Activated naive CD8-positive, alpha-beta T cell treated with anti-CD3 and anti-CD28 coated beads for 36 hours (primary cell): Measurements from ENCODE around the gene HDLBP. TPM values are rescaled to one million over a fixed set of nuclear protein-coding genes. Genes with fewer than 3 reads are reported as not detected.
"Not testable (repeated sequence)": the region's sequence is repeated elsewhere in the genome, so short reads cannot be mapped to it uniquely, and the experiment has no call there.

ENCODE experiments used
- DNase-seq: peaks from one replicate; pipeline ENCODE4 v3.0.0; 2021
- H3K27ac Mint-ChIP-seq: one replicate; pipeline ENCODE4 v1.8.0; 2022; ENCODE audit warnings: mild to moderate bottlenecking, moderate library complexity, mixed read lengths
- H3K27me3 Mint-ChIP-seq: one replicate; pipeline ENCODE4 v1.8.0; 2022; ENCODE audit warnings: mild to moderate bottlenecking, mixed read lengths
- H3K36me3 Mint-ChIP-seq: one replicate; pipeline ENCODE4 v1.8.0; 2021; ENCODE audit warnings: mild to moderate bottlenecking, mixed read lengths
- H3K4me1 Mint-ChIP-seq: one replicate; pipeline ENCODE4 v1.8.0; 2021; ENCODE audit warnings: mixed read lengths
- H3K4me3 Mint-ChIP-seq: one replicate; pipeline ENCODE4 v1.8.0; 2022; ENCODE audit warnings: mild to moderate bottlenecking, moderate library complexity, mixed read lengths
- H3K9me3 Mint-ChIP-seq: one replicate; pipeline ENCODE4 v1.8.0; 2022; ENCODE audit warnings: mixed read lengths
- total RNA-seq, 2 experiments: library from RNA; stranded (reverse); gene quantifications; one replicate each; pipeline ENCODE4 v1.2.3, GENCODE V29; 2021

Gene HDLBP
- total RNA-seq, 2 experiments from 2014 or later: 272 to 286 TPM

DNA sequence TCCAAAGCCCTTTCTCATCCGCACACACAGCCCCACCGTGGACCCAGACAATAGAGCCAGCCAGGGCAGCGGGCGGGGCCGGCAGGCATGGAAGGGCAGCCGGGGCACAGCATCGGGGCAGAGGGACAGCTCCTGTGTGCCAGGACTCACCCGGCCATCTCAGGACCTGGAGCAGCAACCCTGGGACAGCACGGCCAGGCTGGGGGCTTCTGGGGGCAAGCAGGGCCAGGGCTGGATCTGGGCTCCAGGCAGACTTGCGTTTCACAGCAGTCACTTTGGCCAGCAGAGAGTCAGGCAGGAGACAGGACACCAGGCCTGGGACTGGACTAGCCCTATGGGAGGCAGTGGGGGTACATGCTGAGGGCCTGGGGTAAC, 111.5 kb downstream of the HDLBP start:
- Mint-ChIP-seq H3K9me3 (no peaks in the 10 kb centered on the region), H3K36me3 (no peaks in the 10 kb centered on the region), H3K4me3 (no peak overlapping the region)

DNA sequence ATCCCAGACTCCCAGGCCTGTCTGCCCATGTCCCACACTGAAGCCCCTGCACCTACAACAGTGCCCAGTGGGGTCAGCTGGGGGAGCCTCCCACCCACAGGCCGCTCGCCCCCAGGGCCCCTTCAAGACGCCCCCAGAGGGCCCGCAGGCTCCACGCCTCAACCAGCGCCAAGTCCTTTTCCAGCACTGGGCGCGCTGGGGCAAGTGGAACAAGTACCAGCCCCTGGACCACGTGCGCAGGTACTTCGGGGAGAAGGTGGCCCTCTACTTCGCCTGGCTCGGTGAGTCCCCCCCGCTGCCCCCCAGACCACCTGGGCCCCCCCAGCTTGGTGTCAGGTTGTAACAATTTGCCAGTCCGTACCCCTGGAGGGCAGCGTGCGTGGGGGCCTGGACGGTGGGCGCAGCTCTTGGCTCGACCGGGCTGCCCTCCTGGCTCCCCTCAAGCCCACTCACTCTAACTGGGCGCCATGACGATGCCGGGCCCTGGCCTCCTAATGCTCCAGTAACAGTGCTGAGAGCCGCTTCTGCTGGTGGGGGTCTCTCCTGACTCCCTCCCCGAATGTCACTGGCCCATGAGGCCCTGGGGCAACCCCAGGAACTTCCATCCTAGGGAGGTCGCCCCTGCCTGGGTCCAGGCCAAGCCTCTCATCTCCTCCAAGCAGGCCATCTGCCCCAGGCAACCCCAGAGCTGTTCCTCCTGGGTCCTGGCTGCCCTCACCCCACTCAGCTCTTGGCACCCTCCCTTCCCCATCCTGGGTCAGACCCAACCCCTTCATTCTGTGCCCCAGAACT, 112.1 kb downstream of the HDLBP start:
- no peaks in the 10 kb centered on the region for H3K9me3 Mint-ChIP-seq
- no peak for DNase-seq
- no peaks in the 10 kb centered on the region for H3K27me3 Mint-ChIP-seq
- no peak overlapping the region for H3K4me3 Mint-ChIP-seq
- no peaks in the 10 kb centered on the region for H3K36me3 Mint-ChIP-seq
- H3K4me1 Mint-ChIP-seq: no peaks in the 10 kb centered on the region
- H3K27ac Mint-ChIP-seq: no peak overlapping the region

More for the DNA sequence above, 111.5 kb downstream of the HDLBP start:
- DNase-seq: no peak
- no peaks in the 10 kb centered on the region for H3K4me1 Mint-ChIP-seq
- H3K27me3 Mint-ChIP-seq: no peaks in the 10 kb centered on the region
- H3K27ac Mint-ChIP-seq: no peak overlapping the region

DNA sequence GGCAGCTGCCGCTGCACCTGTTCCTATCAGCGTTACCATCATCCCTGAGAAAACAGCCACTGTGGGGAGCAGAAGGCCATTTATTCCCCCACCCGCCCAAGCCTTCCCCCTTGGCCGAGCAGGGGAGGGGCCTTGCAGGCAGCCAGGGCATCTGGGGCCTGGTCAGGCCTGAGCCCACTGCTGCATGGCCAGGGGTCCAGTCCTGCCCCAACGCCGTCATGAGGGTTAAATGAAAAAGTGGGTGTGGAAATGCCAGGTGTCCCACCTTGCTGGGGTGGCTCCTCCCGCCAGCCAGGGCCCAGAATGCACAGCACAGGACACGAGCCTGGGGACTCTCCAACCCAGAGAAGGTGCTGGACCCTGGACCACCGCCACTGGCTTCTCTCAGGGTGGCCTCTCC, 112.8 kb downstream of the HDLBP start:
- no peaks in the 10 kb centered on the region for H3K9me3 Mint-ChIP-seq
- H3K27me3 Mint-ChIP-seq: no peaks in the 10 kb centered on the region
- no peak overlapping the region for H3K27ac Mint-ChIP-seq
- no peak for DNase-seq
- H3K36me3 Mint-ChIP-seq: no peaks in the 10 kb centered on the region
- no peak overlapping the region for H3K4me3 Mint-ChIP-seq
- no peaks in the 10 kb centered on the region for H3K4me1 Mint-ChIP-seq

DNA sequence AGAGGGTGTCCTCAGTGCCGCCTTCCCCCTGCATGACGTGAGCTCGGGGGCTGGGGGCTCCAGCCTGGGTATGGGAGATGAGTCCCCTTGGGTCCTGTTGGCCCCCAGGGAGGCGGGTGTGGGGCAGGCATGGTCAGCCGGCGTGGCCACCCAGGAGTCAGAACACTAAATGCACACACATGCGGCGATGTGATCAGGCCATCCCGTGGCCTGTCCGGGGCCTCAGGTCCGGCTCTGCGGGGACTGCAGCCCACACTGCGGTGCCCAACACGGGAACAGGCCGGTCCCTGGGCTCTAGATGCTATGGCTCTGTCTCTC, 113.2 kb downstream of the HDLBP start:
- no peaks in the 10 kb centered on the region for H3K36me3 Mint-ChIP-seq
- H3K27me3 Mint-ChIP-seq: no peaks in the 10 kb centered on the region
- no peak overlapping the region for H3K27ac Mint-ChIP-seq
- no peak overlapping the region for H3K4me3 Mint-ChIP-seq
- no peaks in the 10 kb centered on the region for H3K9me3 Mint-ChIP-seq
- DNase-seq: no peak
- no peaks in the 10 kb centered on the region for H3K4me1 Mint-ChIP-seq

DNA sequence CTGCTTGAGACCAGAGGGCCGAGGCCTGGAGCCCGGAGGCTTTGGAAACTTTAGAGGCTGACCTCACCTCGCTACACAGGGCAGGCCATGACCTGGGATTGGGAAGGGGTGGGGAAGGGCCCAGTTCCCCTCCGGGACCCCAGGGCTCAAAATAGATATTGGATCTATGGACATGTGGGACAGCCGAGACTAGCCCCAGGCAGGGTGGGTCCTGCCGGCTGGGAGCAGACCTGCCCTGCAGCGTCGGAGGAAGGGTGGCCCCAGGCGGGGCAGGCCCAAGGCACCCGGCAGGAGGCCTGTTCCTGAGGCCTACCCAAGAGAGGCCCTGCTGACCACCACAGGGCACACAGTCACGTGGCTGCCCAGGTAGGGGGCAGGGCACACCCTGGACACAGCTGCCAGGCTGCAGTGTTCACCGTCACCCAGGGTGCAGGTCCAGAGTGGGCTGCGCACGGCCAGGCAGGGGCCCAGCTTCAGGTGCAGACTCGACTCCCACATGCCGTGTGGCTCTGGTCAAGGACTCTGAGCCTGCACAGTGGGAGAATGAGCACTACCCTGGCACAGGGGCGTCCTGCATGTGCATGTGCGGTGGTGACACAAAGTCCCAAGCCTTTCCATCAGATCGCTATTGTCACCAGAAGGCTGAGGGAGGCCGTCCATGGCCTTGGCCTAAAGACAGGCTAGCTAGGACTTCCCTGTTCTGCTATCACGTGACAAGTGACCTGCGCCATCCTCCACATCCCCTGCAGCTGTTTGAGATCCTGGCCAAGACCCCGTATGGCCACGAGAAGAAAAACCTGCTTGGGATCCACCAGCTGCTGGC, 113.8 kb downstream of the HDLBP start:
- Mint-ChIP-seq H3K4me1 (no peaks in the 10 kb centered on the region), H3K36me3 (no peaks in the 10 kb centered on the region), H3K27me3 (no peaks in the 10 kb centered on the region), H3K27ac (no peak overlapping the region), H3K9me3 (no peaks in the 10 kb centered on the region), H3K4me3 (no peak overlapping the region)
- no peak for DNase-seq

DNA sequence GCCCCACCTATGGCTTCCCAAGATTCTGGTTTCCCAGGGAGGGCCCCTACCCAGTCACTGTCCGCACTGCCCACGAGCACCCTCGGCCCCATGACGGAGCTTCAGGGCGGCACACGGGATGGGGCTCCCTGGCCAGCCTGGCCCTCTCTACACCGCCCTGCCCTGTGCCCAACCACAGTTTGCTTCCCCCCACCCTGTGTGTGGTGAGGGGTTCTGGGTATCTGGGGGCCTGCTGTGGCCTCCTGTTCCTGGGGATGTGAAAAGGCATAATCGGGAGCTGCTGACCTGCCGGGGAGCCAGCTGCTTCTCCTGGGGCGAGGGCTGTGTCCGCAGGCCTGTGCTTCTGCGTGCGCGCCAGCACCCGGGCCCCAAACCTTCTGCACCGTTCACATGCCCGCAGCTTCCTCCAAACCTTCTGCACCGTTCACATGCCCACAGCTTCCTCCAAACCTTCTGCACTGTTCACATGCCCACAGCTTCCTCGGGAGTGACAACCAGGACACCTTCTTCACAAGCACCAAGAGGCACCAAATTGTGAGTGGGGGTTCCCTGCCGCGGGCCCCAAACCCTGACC, 114.6 kb downstream of the HDLBP start:
- Mint-ChIP-seq H3K27me3 (no peaks in the 10 kb centered on the region), H3K4me3 (no peak overlapping the region), H3K9me3 (no peaks in the 10 kb centered on the region), H3K36me3 (no peaks in the 10 kb centered on the region), H3K27ac (no peak overlapping the region), H3K4me1 (no peaks in the 10 kb centered on the region)
- DNase-seq: no peak

DNA sequence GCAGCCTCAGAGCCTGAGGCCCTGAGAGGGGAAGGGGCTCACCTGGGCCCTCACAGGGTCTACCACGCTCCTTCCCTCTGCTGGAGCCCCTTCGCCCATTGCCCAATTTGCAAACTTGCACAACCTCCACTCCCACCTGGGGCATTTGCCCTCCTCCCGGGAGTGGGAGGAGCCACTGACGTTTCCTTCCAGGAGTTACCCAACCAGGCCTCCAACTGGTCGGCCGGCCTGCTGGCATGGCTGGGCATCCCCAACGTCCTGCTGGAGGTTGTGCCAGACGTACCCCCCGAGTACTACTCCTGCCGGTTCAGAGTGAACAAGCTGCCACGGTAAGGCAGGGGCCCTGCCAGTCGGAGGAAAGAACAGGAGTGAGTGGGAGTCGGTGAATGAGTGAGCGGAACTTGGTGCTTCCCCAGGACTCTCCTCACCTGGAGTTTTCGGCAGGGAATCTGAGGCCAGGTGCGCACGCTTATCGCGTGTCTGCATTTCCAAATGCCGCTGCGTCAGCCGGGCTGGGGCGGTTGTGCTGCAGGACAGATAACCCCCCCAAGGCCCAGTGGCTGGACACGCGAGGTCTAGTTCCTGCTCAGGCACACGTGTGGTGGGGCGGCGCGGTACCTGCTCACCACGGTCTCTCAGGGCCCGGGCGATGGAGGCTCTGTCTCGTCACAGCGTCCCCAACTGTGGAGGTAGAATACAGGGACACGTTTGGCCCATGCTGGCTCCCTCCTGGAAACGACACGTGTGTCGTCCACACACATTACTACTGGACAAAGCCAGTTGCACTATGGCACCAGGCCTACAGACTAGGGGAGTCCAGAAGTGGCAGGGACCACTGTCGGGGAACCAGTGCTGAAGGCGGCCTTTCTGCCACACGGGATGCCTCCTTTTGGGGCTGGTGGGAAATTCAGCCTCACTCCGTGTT, 115.3 kb downstream of the HDLBP start:
- no peak for DNase-seq
- Mint-ChIP-seq H3K27ac (no peak overlapping the region), H3K4me1 (no peaks in the 10 kb centered on the region), H3K9me3 (no peaks in the 10 kb centered on the region), H3K27me3 (no peaks in the 10 kb centered on the region), H3K36me3 (no peaks in the 10 kb centered on the region), H3K4me3 (no peak overlapping the region)

DNA sequence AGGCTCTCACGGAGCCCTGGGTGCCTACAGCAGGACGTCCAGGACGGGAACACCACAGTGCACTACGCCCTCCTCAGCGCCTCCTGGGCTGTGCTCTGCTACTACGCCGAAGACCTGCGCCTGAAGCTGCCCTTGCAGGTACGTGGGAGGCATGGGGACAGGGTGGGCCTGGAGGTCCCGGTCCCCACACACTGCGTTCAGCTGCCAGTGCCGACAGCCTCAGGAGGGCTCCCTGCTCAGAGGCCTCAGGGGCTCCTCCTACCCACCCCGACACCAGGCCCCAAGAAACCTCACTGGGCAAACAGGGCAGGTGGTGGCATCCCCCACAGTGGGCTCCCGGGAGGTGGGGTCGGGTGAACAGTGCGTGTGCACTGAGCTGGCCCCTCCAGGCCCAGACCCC, 116.2 kb downstream of the HDLBP start:
- no peaks in the 10 kb centered on the region for H3K27me3 Mint-ChIP-seq
- no peak for DNase-seq
- H3K36me3 Mint-ChIP-seq: no peaks in the 10 kb centered on the region
- no peak overlapping the region for H3K4me3 Mint-ChIP-seq
- H3K4me1 Mint-ChIP-seq: no peaks in the 10 kb centered on the region
- H3K9me3 Mint-ChIP-seq: no peaks in the 10 kb centered on the region
- H3K27ac Mint-ChIP-seq: no peak overlapping the region

DNA sequence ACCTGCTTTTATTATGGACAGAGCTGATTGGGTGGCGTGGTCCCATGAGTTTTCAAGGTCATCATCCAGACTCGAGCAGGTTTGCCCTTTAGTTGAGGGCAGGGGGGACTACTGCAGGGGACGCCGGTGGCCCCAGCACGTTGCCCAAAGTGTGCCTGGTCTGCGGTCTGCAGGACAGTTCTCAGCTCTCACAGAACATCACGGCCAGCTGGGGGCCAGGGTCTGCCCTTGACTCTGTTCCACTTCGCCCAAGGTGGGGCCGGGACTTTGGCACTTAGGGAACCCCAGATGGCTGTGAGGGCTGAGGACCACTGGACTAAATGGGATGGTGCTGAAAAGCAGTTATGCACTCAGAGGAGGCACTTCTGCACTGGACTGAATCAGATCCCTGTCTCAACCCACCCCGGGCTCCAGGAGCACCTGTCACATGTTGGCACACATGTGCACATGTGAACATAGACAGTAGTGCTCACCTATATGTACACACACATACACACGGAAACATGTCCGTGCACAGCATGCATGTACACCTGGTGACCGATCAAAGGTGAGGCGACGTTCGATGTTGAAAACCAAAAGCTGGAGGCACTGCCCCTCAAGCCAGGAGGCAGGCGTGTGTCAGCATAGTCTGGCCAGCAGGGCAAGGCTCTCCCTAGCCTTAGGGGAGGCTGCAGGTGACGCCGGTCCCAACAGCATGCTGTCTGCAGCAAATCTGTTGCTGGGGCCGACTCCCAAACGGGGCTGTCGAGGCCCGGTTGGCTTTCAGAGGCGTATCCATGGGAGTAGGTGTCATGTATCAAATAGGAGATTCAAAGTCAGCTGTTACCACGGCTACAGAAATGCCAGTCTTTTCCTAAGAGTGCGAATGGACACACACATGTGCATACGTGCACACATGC, 116.8 kb downstream of the HDLBP start:
- Mint-ChIP-seq H3K4me1 (no peaks in the 10 kb centered on the region), H3K27ac (no peak overlapping the region), H3K9me3 (no peaks in the 10 kb centered on the region), H3K4me3 (no peak overlapping the region), H3K27me3 (no peaks in the 10 kb centered on the region), H3K36me3 (no peaks in the 10 kb centered on the region)
- no peak for DNase-seq

DNA sequence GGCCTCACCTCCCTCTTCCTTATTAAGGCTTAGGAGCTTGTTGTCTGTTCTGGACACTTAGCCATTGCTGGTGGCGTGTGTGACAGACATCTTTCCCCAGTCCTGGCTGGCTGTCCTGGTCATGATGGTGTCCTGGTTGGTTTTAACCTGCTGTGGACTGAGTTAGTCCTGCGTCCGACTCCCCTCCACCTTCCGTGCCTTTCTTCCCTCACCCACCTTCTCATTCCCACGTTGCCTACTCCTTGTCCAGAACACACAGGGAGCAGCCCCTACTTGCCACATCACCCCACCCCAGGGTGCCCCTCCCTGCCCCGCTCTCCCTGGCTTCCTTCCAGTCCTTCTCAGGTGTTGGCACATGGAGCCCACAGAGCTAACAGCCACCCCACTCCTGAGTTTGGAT, 117.5 kb downstream of the HDLBP start:
- no peak overlapping the region for H3K4me3 Mint-ChIP-seq
- DNase-seq: no peak
- no peaks in the 10 kb centered on the region for H3K4me1 Mint-ChIP-seq
- no peaks in the 10 kb centered on the region for H3K27me3 Mint-ChIP-seq
- no peaks in the 10 kb centered on the region for H3K9me3 Mint-ChIP-seq
- H3K27ac Mint-ChIP-seq: no peak overlapping the region
- no peaks in the 10 kb centered on the region for H3K36me3 Mint-ChIP-seq

DNA sequence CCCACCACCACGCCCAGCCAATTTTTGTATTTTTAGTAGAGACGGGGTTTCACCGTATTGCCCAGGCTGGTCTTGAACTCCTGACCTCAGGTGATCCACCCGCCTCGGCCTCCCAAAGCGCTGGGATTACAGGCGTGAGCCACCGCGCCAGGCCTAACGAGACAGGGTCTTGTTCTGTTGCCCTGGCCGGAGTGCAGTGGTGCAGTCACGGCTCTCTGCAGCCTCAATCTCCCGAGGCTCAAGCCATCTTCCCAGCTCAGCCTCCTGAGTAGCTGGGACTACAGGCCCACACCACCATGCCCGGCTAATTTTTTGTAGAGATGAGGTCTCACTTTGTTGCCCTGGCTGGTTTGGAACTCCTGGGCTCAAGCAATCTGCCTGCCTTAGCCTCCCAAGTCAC, 118.2 kb downstream of the HDLBP start:
- not testable (repeated sequence) for H3K4me3 Mint-ChIP-seq, H3K4me1 Mint-ChIP-seq, H3K9me3 Mint-ChIP-seq, H3K27ac Mint-ChIP-seq, DNase-seq, H3K27me3 Mint-ChIP-seq, H3K36me3 Mint-ChIP-seq

DNA sequence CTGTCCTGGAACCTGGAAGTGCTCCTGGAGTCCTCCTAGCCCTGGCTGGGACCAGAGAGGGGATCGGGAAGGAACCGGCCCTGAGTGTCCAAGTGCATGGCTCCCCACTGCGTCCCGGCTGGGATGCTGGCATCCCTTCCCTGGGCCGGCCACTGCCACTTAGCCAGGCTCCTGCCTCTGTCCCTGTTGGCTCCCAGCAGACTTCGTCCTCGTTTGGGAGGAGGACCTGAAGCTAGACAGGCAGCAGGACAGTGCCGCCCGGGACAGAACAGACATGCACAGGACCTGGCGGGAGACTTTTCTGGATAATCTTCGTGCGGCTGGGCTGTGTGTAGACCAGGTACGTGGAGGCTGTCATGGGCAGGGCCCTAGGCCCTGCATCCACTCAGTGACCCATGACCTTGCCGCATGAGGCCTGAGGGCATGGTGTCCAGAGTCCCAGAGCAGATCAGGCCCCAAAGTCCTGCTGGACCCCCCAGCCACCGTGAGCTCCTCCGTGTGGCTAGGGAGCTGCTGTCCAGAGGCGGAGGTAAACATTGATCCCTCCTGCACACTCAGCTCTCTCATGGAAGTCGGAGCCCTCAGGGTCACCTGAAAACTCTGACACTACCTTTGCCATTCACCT, 119.9 kb downstream of the HDLBP start:
- H3K27me3 Mint-ChIP-seq: no peaks in the 10 kb centered on the region
- H3K9me3 Mint-ChIP-seq: no peaks in the 10 kb centered on the region
- H3K27ac Mint-ChIP-seq: no peak overlapping the region
- H3K4me1 Mint-ChIP-seq: no peaks in the 10 kb centered on the region
- no peak for DNase-seq
- H3K36me3 Mint-ChIP-seq: no peaks in the 10 kb centered on the region
- H3K4me3 Mint-ChIP-seq: no peak overlapping the region

DNA sequence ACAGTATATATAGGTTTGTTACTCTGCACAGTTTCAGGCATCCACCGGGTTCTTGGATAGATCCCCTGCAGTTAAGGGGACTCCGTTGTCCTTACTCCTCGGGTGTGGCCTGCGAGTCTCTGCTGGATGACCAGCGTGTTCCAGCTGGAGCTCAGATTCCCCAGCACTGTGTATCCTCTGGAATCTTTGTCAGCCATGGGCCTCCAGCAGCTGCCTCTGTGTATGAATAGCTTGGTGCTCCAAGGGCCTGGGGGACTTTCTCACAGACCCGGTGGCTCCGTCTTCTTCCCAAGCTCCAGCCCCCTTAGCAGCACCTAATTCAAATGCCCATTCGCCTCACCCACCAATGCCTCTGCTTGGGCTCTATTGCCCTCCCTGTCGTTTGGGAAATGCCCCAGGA, 120.7 kb downstream of the HDLBP start:
- no peak overlapping the region for H3K4me3 Mint-ChIP-seq
- no peak for DNase-seq
- no peaks in the 10 kb centered on the region for H3K4me1 Mint-ChIP-seq
- no peak overlapping the region for H3K27ac Mint-ChIP-seq
- H3K27me3 Mint-ChIP-seq: no peaks in the 10 kb centered on the region
- H3K36me3 Mint-ChIP-seq: no peaks in the 10 kb centered on the region
- no peaks in the 10 kb centered on the region for H3K9me3 Mint-ChIP-seq

DNA sequence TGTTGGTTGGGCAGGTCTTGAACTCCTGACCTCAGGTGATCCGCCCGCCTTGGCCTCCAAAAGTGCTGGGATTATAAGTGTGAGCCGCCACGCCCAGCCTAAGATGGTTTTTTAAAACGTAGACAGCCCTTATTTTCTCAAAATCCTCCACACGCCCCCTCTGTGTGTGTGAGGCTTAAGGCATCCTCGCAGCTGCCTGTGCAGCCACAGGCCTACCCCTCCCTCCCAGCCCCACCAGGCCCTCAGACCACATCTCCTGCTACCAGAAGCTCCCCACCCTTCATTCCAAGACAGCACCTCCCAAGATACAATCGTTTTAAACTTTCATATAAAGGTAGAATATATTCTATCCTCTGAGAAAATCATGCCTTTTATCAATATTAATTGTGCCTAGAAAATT, 122.2 kb downstream of the HDLBP start:
- H3K4me3 Mint-ChIP-seq: no peak overlapping the region
- H3K36me3 Mint-ChIP-seq: no peaks in the 10 kb centered on the region
- H3K27ac Mint-ChIP-seq: no peak overlapping the region
- H3K9me3 Mint-ChIP-seq: no peaks in the 10 kb centered on the region
- H3K27me3 Mint-ChIP-seq: no peaks in the 10 kb centered on the region
- DNase-seq: no peak
- no peaks in the 10 kb centered on the region for H3K4me1 Mint-ChIP-seq
